ENCODE data around the gene FOXE3.

FOXE3 gene

DNA sequence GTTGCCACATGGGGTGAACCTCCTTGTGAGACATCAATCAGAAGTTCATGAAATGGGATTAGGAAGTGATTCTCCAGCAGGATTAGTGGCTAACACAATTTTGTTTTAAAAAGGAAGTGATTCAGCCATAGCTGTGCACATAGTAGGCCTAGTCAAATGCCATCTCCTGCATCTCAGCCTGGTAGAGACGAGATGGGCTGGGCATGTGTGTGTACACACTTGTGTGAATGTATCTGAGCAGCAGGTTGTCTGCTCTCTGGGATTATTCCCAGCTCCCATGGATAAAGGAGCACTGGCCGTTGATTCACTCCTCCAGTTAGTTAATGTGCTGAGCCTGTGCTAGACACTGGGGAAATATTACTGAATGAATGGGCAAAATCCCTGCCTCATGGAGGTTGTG is 2.0 kb downstream of the FOXE3 start:
- H4K20me1 ChIP-seq (ENCODE audit: insufficient read depth, low read length): no peaks in the 10 kb centered on the region
- no peak for DNase-seq
- no peaks in the 10 kb centered on the region for H3K36me3 ChIP-seq (replicated peaks; ENCODE audit: insufficient read depth, low read length)
- H3K79me2 ChIP-seq (ENCODE audit: low read length): no peaks in the 10 kb centered on the region
- H3K27me3 ChIP-seq (replicated peaks; ENCODE audit: insufficient read depth, low read length): no peaks in the 10 kb centered on the region
- H3K4me3 ChIP-seq (ENCODE audit: low read length): no peak overlapping the region
- no peak overlapping the region for H3K9ac ChIP-seq (ENCODE audit: low read length)
- H3K4me2 ChIP-seq (ENCODE audit: low read depth, low read length): no peak overlapping the region
- TF ChIP-seq, protein P1, sequence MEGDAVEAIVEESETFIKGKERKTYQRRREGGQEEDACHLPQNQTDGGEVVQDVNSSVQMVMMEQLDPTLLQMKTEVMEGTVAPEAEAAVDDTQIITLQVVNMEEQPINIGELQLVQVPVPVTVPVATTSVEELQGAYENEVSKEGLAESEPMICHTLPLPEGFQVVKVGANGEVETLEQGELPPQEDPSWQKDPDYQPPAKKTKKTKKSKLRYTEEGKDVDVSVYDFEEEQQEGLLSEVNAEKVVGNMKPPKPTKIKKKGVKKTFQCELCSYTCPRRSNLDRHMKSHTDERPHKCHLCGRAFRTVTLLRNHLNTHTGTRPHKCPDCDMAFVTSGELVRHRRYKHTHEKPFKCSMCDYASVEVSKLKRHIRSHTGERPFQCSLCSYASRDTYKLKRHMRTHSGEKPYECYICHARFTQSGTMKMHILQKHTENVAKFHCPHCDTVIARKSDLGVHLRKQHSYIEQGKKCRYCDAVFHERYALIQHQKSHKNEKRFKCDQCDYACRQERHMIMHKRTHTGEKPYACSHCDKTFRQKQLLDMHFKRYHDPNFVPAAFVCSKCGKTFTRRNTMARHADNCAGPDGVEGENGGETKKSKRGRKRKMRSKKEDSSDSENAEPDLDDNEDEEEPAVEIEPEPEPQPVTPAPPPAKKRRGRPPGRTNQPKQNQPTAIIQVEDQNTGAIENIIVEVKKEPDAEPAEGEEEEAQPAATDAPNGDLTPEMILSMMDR (IDR thresholded peaks at IDR 0.05; ENCODE audit: low read length): no peak
- no peak for TF ChIP-seq EZH2 (optimal IDR thresholded peaks at IDR 0.05; ENCODE audit: low read depth, low read length)
- H3K27ac ChIP-seq (ENCODE audit: low read length): no peak overlapping the region
- H2AFZ ChIP-seq (ENCODE audit: low read length): no peak overlapping the region
- H3K9me3 ChIP-seq (replicated peaks; ENCODE audit: insufficient read depth, low read length): no peaks in the 10 kb centered on the region
- H3F3A ChIP-seq (ENCODE audit: insufficient read depth, low read length): no peaks in the 10 kb centered on the region
- no peaks in the 10 kb centered on the region for H3K9me2 ChIP-seq (replicated peaks; ENCODE audit: insufficient read depth, low read length)
- no peaks in the 10 kb centered on the region for H3K4me1 ChIP-seq (ENCODE audit: low read length)

DNA sequence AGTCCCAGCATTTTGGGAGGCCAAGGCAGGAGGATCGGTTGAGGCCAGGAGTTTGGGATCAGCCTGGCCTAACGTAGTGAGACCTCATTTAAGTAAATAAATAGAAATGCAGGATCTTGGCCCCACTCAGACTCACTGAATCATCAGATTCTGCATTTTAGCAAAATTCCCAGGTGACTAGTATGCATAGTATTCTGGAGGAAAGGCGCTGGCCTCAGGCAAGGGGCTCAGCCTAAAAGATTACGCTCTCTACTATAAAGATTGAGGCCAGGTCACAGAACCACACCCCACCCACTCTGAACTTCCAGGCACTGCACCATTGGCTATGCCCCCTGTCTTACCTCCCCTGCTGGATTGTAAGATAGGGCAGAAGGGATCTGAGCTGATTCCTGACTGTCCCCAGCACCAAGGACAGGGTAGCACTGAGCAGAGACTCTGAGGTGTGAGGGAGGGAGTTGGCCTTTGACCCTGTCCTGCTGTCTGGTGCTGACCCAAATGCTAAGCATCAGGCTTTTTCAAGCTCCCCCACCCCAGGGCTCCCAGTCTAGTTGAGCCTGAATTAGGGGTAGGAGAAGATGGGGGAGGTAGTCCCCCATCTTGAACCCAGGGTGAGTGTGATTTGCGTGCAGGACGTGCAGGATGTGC is 2.7 kb downstream of the FOXE3 start:
- H3K79me2 ChIP-seq (ENCODE audit: low read length): no peaks in the 10 kb centered on the region
- no peaks in the 10 kb centered on the region for H3K4me1 ChIP-seq (ENCODE audit: low read length)
- no peaks in the 10 kb centered on the region for H4K20me1 ChIP-seq (ENCODE audit: insufficient read depth, low read length)
- no peak overlapping the region for H2AFZ ChIP-seq (ENCODE audit: low read length)
- no peaks in the 10 kb centered on the region for H3K27me3 ChIP-seq (replicated peaks; ENCODE audit: insufficient read depth, low read length)
- no peaks in the 10 kb centered on the region for H3K9me2 ChIP-seq (replicated peaks; ENCODE audit: insufficient read depth, low read length)
- no peak overlapping the region for H3K9ac ChIP-seq (ENCODE audit: low read length)
- H3K9me3 ChIP-seq (replicated peaks; ENCODE audit: insufficient read depth, low read length): no peaks in the 10 kb centered on the region
- TF ChIP-seq EZH2 (optimal IDR thresholded peaks at IDR 0.05; ENCODE audit: low read depth, low read length) (no peak), EZH2phosphoT487 (IDR thresholded peaks at IDR 0.05; ENCODE audit: low read length) (no peak)
- TF ChIP-seq, protein P1 (IDR thresholded peaks at IDR 0.05; ENCODE audit: low read length): no peak
- H3K4me3 ChIP-seq (ENCODE audit: low read length): no peak overlapping the region
- H3F3A ChIP-seq (ENCODE audit: insufficient read depth, low read length): no peaks in the 10 kb centered on the region
- no peak overlapping the region for H3K27ac ChIP-seq (ENCODE audit: low read length)
- DNase-seq: no peak
- no peaks in the 10 kb centered on the region for H3K36me3 ChIP-seq (replicated peaks; ENCODE audit: insufficient read depth, low read length)
- no peak overlapping the region for H3K4me2 ChIP-seq (ENCODE audit: low read depth, low read length)

DNA sequence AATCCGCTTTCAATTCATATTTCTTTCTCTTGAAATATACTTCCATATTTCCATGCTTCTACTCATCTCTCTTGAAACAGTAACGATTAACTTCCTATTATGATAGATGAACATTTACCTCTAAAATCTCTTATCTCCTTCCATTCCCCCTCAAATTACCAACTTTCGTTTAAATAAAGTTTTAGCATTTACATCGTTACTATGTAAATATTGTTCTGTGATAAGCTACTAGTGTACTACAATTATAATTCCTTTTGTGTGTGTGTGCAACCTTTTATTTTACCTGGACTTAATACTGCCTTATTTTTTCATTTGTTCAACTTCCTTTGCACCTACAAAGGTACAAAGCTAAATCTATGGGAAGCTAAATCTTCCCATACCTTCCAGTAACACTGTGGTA is 4.5 kb downstream of the FOXE3 start:
- Histone ChIP-seq H3K36me3 (replicated peaks; ENCODE audit: insufficient read depth, low read length) (no peaks in the 10 kb centered on the region), H4K20me1 (ENCODE audit: insufficient read depth, low read length) (no peaks in the 10 kb centered on the region), H3K9me3 (replicated peaks; ENCODE audit: insufficient read depth, low read length) (no peaks in the 10 kb centered on the region), H2AFZ (ENCODE audit: low read length) (no peak overlapping the region), H3K27ac (ENCODE audit: low read length) (no peak overlapping the region), H3K27me3 (replicated peaks; ENCODE audit: insufficient read depth, low read length) (no peaks in the 10 kb centered on the region), H3K9ac (ENCODE audit: low read length) (no peak overlapping the region), H3K79me2 (ENCODE audit: low read length) (no peaks in the 10 kb centered on the region), H3K4me3 (ENCODE audit: low read length) (no peak overlapping the region), H3K4me2 (ENCODE audit: low read depth, low read length) (no peak overlapping the region), H3K4me1 (ENCODE audit: low read length) (no peaks in the 10 kb centered on the region), H3K9me2 (replicated peaks; ENCODE audit: insufficient read depth, low read length) (no peaks in the 10 kb centered on the region), H3F3A (ENCODE audit: insufficient read depth, low read length) (no peaks in the 10 kb centered on the region)
- TF ChIP-seq, protein P1 (IDR thresholded peaks at IDR 0.05; ENCODE audit: low read length): no peak
- no peak for TF ChIP-seq EZH2phosphoT487 (IDR thresholded peaks at IDR 0.05; ENCODE audit: low read length)
- no peak for TF ChIP-seq EZH2 (optimal IDR thresholded peaks at IDR 0.05; ENCODE audit: low read depth, low read length)
- no peak for DNase-seq
